Measurements from ENCODE around the gene SULF2.

SULF2 gene

GRCh38 chr20:47735412-47736400 is 49.6 kb downstream of the SULF2 start:
- no peak for DNase-seq

- DNase-seq = no peak
These were observed 50.4 kb downstream of the SULF2 start for GRCh38 chr20:47734870-47735269.

DNA sequence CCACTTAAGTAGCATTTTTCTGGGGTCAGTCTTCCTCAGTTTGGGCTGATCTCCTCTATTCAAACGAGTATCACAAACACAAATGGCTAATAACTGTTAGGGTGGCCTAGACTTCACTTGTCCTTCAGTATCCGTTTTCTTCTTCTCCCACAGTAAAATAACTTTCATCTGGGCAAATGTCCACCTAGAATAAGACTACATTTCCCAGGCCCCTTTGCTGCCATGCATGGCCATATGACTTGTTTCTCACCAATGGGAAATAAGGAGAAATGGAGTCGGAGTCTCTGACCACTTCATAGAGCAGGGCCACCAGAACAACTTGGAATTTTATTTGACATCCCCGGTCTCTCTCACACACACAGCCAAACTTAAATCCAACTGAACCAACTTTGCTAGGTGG is 51.4 kb downstream of the SULF2 start:
- DNase-seq = no peak

- no peak for DNase-seq
These were observed 54.5 kb downstream of the SULF2 start for GRCh38 chr20:47730744-47731143.

DNA sequence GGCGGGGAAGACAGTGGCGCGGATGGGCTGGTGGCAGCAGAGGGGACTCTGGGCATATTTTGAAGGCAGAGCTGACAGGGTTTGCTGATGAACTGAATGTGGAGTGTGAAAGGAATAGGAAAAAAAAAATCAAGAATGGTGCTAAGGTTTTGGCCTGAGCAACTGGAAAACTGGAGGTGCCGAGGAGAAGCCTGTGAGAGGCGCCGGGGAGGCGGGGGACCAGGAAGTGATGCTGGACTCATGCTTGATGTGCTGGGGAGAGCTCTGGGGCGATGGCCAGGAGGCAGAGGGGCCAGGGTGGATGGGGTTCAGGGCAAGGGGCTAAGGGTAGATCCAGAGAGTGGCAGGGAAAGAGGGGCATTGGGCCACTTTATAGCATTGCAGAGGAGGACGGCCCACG is 55.8 kb downstream of the SULF2 start:
- DNase-seq = no peak

- DNase-seq = no peak
These were observed 57.3 kb downstream of the SULF2 start for GRCh38 chr20:47727909-47728361.

- peak; percentile 80 for DNase-seq
These were observed 58.0 kb downstream of the SULF2 start for GRCh38 chr20:47727170-47727880.

GRCh38 chr20:47726632-47727031 is 58.6 kb downstream of the SULF2 start:
- DNase-seq = no peak

DNA sequence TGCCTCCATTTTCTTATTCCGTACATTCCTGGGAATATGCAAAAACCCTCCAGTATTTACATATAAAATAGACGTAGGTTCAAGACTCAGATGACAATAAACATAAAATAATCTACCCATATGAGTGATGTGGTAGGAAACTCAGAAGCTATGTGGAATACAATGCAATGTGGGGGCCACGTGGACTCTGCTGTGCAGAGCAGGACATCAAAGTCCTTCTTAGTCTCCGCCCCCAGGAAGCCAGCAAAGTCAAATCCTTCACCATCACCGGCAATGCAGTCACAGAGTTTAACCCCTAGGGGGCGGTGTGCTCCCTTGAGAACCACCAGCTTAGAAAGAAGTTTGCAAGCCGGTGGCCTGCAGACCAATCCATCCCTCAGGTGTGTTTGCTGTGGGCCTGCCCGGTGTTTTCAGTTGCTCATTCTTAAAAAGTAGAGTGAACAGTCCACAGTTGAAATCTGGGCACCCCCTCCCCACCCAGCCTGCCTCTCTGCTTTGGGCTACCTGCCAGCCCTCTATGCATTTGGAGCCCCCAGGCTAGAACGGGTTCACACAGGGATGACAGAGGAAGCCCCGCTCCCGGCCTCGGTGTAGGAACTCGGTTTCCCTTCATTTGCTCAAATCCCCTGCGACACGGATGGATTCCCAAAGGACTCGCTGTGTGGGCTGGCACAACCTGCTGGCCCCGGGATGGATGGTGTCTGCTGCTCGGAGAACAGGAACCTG is 59.9 kb downstream of the SULF2 start:
- DNase-seq = peak; percentile 87

DNA sequence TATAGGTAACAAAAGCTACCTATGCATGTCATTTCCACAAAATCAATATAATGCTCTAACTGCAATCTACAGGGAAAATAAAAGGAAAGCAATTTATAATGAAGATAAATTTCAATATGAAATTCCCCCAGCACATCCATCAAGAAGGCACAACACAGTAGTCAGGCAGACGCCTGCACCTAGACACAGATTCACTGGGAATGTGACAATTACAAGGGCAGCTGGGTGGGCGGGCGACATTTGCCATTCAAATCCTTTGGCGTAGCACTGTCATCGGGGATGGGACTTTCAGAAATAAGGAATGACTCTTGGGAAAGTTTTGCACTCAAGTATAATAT is 60.4 kb downstream of the SULF2 start:
- DNase-seq = no peak

GRCh38 chr20:47724396-47724795 is 60.9 kb downstream of the SULF2 start:
- no peak for DNase-seq

DNA sequence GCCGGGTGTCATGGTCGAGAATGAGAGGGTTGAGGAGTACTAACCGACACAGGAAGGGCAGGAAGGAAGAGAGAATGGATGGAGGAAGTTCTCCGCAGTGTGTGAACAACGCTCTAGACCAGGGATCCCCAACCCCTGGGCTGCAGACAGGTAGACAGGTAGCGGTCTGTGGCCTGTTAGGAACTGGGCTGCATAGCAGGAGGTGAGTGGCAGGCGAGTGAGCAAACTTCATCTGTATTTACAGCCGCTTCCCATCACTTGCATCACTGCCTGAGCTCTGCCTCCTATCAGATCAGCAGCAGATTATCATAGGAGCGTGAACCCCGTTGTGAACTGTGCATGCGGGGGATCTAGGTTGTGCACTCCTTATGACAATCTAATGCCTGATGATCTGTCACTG is 62.0 kb downstream of the SULF2 start:
- DNase-seq = no peak

DNA sequence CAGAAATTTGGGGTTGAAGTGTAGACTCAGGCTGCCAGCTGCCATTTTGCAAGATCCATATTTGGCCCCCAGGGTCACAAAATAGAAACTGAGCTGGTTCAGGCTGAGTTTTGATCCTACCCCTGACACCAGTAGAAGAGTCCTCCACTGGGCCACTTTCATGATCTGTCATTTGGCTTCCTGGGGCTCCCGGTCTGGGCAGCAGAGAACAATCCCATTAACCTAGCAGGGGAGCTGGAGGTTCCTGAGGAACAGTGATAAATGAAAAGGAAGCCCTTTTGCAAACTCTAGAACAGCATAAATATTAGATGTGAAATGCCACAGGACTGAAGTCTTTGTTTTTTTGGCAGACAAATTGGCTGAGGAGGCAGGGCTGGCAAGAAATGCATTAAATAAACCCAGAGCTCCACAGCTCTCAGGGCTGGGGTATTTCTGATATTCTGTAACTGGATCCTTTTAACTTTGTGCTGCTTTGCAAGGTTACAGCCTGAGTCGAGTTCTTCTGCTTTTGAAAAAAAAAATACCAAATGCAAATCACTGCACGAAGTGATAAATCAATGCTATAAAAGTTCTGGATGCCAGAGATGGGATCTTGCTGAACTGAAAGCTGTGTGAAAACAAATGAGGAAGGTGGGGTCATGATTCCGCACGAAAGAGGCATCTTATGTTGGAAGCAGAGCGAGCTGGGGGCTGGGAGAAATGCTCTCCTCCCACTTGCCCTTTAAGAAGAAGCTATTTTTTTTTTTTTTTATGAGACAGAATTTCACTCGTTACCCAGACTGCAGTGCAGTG is 64.4 kb downstream of the SULF2 start:
- DNase-seq = no peak

DNA sequence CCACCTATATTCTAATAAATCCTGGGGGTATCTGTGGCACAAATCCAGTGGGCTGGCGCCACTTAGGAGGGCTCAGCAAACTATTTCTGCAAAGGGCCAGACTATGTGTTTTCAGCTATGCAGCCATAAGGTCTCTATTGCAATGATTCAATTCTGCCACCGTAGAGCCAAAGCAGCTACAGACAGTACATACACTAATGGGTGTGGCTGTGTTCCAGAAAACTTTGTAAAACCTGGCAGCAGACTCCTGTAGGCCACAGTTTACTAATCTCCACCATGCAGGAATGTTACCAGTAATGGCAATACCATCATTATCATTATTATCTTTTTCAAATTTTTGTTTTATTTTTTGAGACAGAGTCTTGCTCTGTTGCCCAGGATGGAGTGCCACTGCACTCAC is 65.7 kb downstream of the SULF2 start:
- DNase-seq = no peak

- DNase-seq = no peak
These were observed 66.1 kb downstream of the SULF2 start for GRCh38 chr20:47719211-47719610.

DNA sequence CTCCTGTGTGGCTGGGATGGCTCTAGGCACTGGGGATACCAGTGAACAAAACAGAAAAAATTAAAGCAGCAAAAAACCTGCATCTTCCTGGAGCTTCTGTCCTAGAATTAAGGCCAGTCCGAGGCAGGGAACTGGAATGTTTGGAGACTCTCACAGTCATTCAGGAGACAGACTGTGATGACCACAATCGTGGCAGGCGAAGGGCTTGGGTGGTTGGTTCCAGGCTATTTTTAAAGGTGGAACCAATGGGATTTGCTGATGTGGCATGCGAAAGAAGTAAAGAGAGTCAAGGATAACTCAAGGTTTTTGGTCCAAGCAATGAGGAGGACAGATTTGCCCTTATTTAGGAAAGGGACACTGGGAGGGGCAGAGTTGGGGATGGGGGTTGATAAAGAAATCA is 66.9 kb downstream of the SULF2 start:
- DNase-seq = no peak

- DNase-seq = no peak
These were observed 67.9 kb downstream of the SULF2 start for GRCh38 chr20:47717421-47717820.

GRCh38 chr20:47713878-47714450 is 71.3 kb downstream of the SULF2 start:
- DNase-seq = no peak

GRCh38 chr20:47713163-47713562 is 72.1 kb downstream of the SULF2 start:
- DNase-seq = no peak

GRCh38 chr20:47711046-47711752 is 74.1 kb downstream of the SULF2 start:
- DNase-seq = no peak

GRCh38 chr20:47710665-47711045 is 74.6 kb downstream of the SULF2 start:
- no peak for DNase-seq

All from stimulated activated CD4-positive, alpha-beta T cell treated with anti-CD3 and anti-CD28 coated beads, Interleukin-15, amount 100 ng/mL, for 24 hours (primary cell).